KMS-11 (cell line): ENCODE data around the gene ERCC3.

Experiments used
- H2AFZ ChIP-seq: fragments of 200-600 bp; sonication (generic); 2 replicates; pipeline ENCODE4 v1.6.1; 2016; ENCODE audit warnings: antibody characterized with exemption, mixed run types, low read depth
- H3K27ac ChIP-seq: fragments of 200-600 bp; sonication (generic); 2 replicates; pipeline ENCODE4 v1.6.1; 2016; ENCODE audit warnings: mild to moderate bottlenecking, mixed run types
- H3K27me3 ChIP-seq: fragments of 200-600 bp; sonication (generic); 2 replicates; pipeline ENCODE4 v1.6.1; 2017; ENCODE audit warnings: mild to moderate bottlenecking, low read depth, mixed run types, moderate library complexity; ENCODE audit not compliant: insufficient read depth
- H3K36me3 ChIP-seq: fragments of 200-600 bp; sonication (generic); 2 replicates; pipeline ENCODE4 v1.6.1; 2017; ENCODE audit warnings: mild to moderate bottlenecking, mixed run types; ENCODE audit not compliant: insufficient read depth
- H3K4me1 ChIP-seq: fragments of 200-600 bp; sonication (generic); 2 replicates; pipeline ENCODE4 v1.6.1; 2016; ENCODE audit warnings: mild to moderate bottlenecking, low read depth, mixed run types; ENCODE audit not compliant: poor library complexity, severe bottlenecking
- H3K4me2 ChIP-seq: fragments of 200-600 bp; sonication (generic); 2 replicates; pipeline ENCODE4 v1.7.0; 2016; ENCODE audit warnings: mild to moderate bottlenecking, mixed run types
- H3K4me3 ChIP-seq: fragments of 200-600 bp; sonication (generic); IDR thresholded peaks from 2 replicates; pipeline ENCODE4 v1.6.1; 2017; ENCODE audit warnings: low read depth, low read length, mixed read lengths; ENCODE audit not compliant: insufficient read depth
- H3K79me2 ChIP-seq: fragments of 200-600 bp; sonication (generic); 2 replicates; pipeline ENCODE4 v1.6.1; 2016; ENCODE audit warnings: low read depth, mixed run types; ENCODE audit not compliant: insufficient read depth
- H3K9ac ChIP-seq: fragments of 200-600 bp; sonication (generic); 2 replicates; pipeline ENCODE4 v1.6.1; 2016; ENCODE audit warnings: mild to moderate bottlenecking, mixed run types
- H4K20me1 ChIP-seq: fragments of 200-600 bp; sonication (generic); 2 replicates; pipeline ENCODE4 v1.6.1; 2016; ENCODE audit warnings: mild to moderate bottlenecking, mixed run types; ENCODE audit not compliant: insufficient read depth
- CTCF ChIP-seq: fragments of 200-600 bp; sonication (generic); conservative IDR thresholded peaks from 2 replicates; pipeline ENCODE4 v1.6.1; 2017; ENCODE audit warnings: low read depth, mild to moderate bottlenecking, antibody characterized with exemption, low read length, moderate library complexity, mixed read lengths

Gene ERCC3

DNA sequence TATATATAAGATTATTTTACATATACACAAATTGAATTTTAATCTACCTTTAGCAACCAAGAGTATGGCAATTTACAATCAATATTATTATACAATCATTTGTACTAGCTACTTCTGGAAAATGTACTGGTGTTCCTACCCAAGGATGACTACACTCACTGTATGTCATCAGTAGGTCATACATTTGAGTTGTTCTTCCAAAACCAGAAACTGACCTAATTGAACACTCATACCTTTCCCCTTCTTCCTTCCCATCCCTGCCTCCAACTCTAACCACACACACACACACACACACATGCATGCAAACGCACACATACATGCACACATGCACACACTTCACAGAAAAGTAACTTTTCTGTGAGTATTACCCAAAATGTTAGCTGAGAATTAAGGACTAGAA is 8.2 kb upstream of the ERCC3 start:
- Histone ChIP-seq H4K20me1 (no peaks in the 10 kb centered on the region), H3K27ac (no peak overlapping the region), H3K4me2 (no peak overlapping the region), H3K9ac (no peak overlapping the region), H2AFZ (no peak overlapping the region), H3K4me3 (no peak overlapping the region), H3K36me3 (no peaks in the 10 kb centered on the region), H3K27me3 (no peaks in the 10 kb centered on the region), H3K4me1 (no peaks in the 10 kb centered on the region), H3K79me2 (no peaks in the 10 kb centered on the region)
- no peak for TF ChIP-seq CTCF

DNA sequence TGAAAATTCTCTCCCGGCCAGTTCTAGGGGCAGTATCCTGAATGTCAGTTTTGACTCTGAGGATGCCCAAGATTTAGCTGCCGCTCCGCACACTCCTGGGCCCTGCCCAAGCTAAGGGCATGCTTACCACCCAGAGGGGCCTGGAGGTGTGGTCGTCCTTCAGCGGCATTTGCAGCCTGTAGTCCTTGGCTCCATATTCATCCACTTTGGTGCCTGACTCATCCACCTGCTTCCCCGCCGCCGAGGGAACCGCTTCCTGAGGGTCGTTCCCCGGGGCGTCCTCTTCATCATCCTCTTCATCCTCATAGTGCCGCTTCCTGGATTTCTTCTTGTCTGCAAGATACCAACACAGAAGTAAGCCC is 577 bp downstream of the ERCC3 start:
- Histone ChIP-seq H2AFZ (peak overlapping the region; percentile 75), H4K20me1 (no peaks in the 10 kb centered on the region)

GRCh38 chr2:127288274-127288673 is 5.7 kb downstream of the ERCC3 start:
- Histone ChIP-seq H3K4me2 (no peak overlapping the region), H3K36me3 (no peaks in the 10 kb centered on the region), H3K4me1 (peaks cover 2% of the 10 kb centered on the region), H3K27ac (no peak overlapping the region), H3K79me2 (no peaks in the 10 kb centered on the region), H4K20me1 (no peaks in the 10 kb centered on the region), H2AFZ (no peak overlapping the region), H3K27me3 (no peaks in the 10 kb centered on the region), H3K9ac (no peak overlapping the region), H3K4me3 (no peak overlapping the region)
- no peak for TF ChIP-seq CTCF

More for the DNA sequence above, 577 bp downstream of the ERCC3 start:
- Histone ChIP-seq H3K36me3 (no peaks in the 10 kb centered on the region), H3K9ac (peak overlapping the region; percentile 67), H3K4me1 (peaks cover 2% of the 10 kb centered on the region), H3K79me2 (no peaks in the 10 kb centered on the region), H3K27ac (no peak overlapping the region), H3K4me2 (peak overlapping the region; percentile 60; the same call in 1 of the 2 replicates), H3K27me3 (no peaks in the 10 kb centered on the region), H3K4me3 (peak overlapping the region; percentile 77)
- no peak for TF ChIP-seq CTCF

DNA sequence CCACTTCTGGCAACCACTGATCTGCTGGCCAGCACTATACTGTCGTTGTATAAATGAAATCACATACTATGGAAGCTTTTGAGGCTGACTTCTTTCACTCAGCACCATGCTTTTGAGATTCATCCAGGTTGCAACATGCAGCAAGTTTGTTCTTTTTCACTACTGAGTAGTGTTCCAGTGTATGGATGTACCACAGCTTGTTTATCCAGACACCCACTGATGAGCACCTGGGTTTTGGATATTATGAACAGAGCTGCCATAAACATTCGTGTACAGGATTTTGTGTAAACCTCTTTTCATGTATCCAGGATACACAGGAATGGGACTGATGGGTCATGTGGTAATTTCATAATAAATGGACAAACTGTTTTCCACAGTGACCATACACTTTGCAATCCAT is 10.7 kb downstream of the ERCC3 start:
- TF ChIP-seq CTCF, result no peak
- H3K36me3 ChIP-seq, result no peaks in the 10 kb centered on the region
- H3K79me2 ChIP-seq, result no peaks in the 10 kb centered on the region

More for the DNA sequence above, 10.7 kb downstream of the ERCC3 start:
- no peak overlapping the region for H3K9ac ChIP-seq
- H3K4me1 ChIP-seq, result peaks cover 10% of the 10 kb centered on the region
- no peak overlapping the region for H2AFZ ChIP-seq
- no peak overlapping the region for H3K4me2 ChIP-seq
- H3K4me3 ChIP-seq, result no peak overlapping the region
- no peak overlapping the region for H3K27ac ChIP-seq
- H4K20me1 ChIP-seq, result no peaks in the 10 kb centered on the region
- no peaks in the 10 kb centered on the region for H3K27me3 ChIP-seq
